ENCODE data around the gene INPP4B.

DNA sequence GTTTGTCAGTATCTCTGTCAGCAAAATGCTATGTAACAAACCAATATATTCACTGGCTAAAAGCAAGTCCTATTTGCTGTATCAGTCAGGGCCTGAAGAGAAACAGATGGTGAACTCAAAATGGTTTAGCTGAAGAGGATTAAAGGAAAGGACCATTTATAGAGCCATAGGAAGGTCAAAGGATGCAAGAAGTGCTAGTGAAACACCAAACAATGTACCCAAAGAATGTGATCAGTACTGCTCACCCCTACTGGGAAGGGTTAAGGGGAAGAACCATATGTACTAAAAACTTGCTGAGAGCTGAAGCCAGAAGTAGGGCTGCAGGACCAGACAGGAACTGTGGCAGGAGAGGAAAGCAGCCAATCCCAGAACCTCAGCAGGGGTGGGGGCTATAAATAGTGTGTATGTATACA is 479.3 kb downstream of the INPP4B start:
- TF ChIP-seq, protein P1, sequence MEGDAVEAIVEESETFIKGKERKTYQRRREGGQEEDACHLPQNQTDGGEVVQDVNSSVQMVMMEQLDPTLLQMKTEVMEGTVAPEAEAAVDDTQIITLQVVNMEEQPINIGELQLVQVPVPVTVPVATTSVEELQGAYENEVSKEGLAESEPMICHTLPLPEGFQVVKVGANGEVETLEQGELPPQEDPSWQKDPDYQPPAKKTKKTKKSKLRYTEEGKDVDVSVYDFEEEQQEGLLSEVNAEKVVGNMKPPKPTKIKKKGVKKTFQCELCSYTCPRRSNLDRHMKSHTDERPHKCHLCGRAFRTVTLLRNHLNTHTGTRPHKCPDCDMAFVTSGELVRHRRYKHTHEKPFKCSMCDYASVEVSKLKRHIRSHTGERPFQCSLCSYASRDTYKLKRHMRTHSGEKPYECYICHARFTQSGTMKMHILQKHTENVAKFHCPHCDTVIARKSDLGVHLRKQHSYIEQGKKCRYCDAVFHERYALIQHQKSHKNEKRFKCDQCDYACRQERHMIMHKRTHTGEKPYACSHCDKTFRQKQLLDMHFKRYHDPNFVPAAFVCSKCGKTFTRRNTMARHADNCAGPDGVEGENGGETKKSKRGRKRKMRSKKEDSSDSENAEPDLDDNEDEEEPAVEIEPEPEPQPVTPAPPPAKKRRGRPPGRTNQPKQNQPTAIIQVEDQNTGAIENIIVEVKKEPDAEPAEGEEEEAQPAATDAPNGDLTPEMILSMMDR (conservative IDR thresholded peaks at IDR 0.05; ENCODE audit: low read depth, low read length) = no peak
- no peak for TF ChIP-seq EZH2 (IDR thresholded peaks at IDR 0.05; ENCODE audit: low read length, unreplicated experiment)
- TF ChIP-seq EZH2phosphoT487 (IDR thresholded peaks at IDR 0.05; ENCODE audit: borderline replicate concordance, low read length) = no peak

Measured in PC-3 (cell line).